GM12878 (cell line): ENCODE results near the gene KDM5B. TPM values are rescaled to one million over a fixed set of nuclear protein-coding genes. Genes with fewer than 3 reads are reported as not detected.
"Not testable (repeated sequence)": the region's sequence is repeated elsewhere in the genome, so short reads cannot be mapped to it uniquely, and the experiment has no call there.

Experiments
- ATAC-seq: fragments of 200-7000 bp; cut with Tn5 transposase; 3 replicates; pipeline ENCODE4 v1.9.1; 2020; ENCODE audit warnings: mild to moderate bottlenecking, moderate library complexity
- BruUV-seq: library from RNA; stranded (reverse); fragments of 400-500 nt; replicated peaks from 2 replicates; lab custom pipeline; 2021; lab: Mats Ljungman, UMichigan
- CTCF ChIA-PET: fragments of 300-600 bp; sonication (Branson Sonifier 250); formaldehyde crosslinking; extraction: SDS; loops from one replicate; lab custom pipeline; 2021; ENCODE audit warnings: inconsistent platforms; lab: Yijun Ruan, JAX
- POLR2A ChIA-PET: fragments of 350-600 bp; formaldehyde crosslinking; extraction: SDS; loops from one replicate; lab custom pipeline; 2021; ENCODE audit warnings: inconsistent platforms; lab: Charles Lee
- RAD21 ChIA-PET: fragments of 300-600 bp; sonication (Branson Sonifier 250); formaldehyde crosslinking; loops from one replicate; lab custom pipeline; 2023; ENCODE audit warnings: antibody characterized with exemption; ENCODE audit not compliant: unreplicated experiment; lab: Charles Lee
- SMC1A ChIA-PET: fragments of 300-600 bp; sonication (Branson Sonifier 250); formaldehyde crosslinking; loops from one replicate; lab custom pipeline; 2023; ENCODE audit not compliant: unreplicated experiment, uncharacterized antibody; lab: Charles Lee
- DNase-seq: peaks from one replicate; pipeline ENCODE4 v3.0.0-alpha.2; 2011; ENCODE audit warnings: low read depth, low spot score
- FAIRE-seq: peaks from 3 replicates; lab custom pipeline; 2011; peaks lifted over from hg19 to GRCh38; lab: Jason Lieb, UNC
- H2AFZ ChIP-seq: 2 replicates; pipeline ENCODE4 v1.6.0; 2011; ENCODE audit warnings: low read depth, low read length, control low read depth; ENCODE audit not compliant: control insufficient read depth
- H3K27ac ChIP-seq: 2 replicates; pipeline ENCODE4 v1.5.1; 2011; ENCODE audit warnings: control low read depth; ENCODE audit not compliant: control insufficient read depth, insufficient read depth
- H3K27me3 ChIP-seq, 2 experiments: replicated peaks in 1 of 2; 2 replicates each; pipeline versions ENCODE4 v1.6.0 to v1.6.1; 2011; ENCODE audit warnings: low read length in 1 of 2; ENCODE audit not compliant: control insufficient read depth in 2 of 2, insufficient read depth in 2 of 2
- H3K36me3 ChIP-seq, 2 experiments: 2 replicates each; pipeline ENCODE4 v1.5.1; 2011; ENCODE audit warnings: low read length in 1 of 2; ENCODE audit not compliant: control insufficient read depth in 2 of 2, insufficient read depth in 2 of 2
- H3K4me1 ChIP-seq: 2 replicates; pipeline ENCODE4 v1.6.1; 2011; ENCODE audit warnings: mild to moderate bottlenecking, low read length, moderate library complexity, mixed read lengths; ENCODE audit not compliant: control insufficient read depth, insufficient read depth
- H3K4me2 ChIP-seq: 2 replicates; pipeline ENCODE4 v1.6.0; 2011; ENCODE audit warnings: control low read depth; ENCODE audit not compliant: control insufficient read depth, insufficient read depth
- H3K4me3 ChIP-seq: fragments of 200-600 bp; sonication (generic); 2 replicates; pipeline ENCODE4 v1.5.1; 2016
- H3K79me2 ChIP-seq: 2 replicates; pipeline ENCODE4 v1.6.0; 2011; ENCODE audit warnings: low read length; ENCODE audit not compliant: control insufficient read depth, insufficient read depth
- H3K9ac ChIP-seq: 2 replicates; pipeline ENCODE4 v1.8.0; 2011; ENCODE audit warnings: low read length, control low read depth, mixed read lengths; ENCODE audit not compliant: control insufficient read depth, insufficient read depth
- H3K9me3 ChIP-seq: replicated peaks from 3 replicates; pipeline ENCODE4 v1.5.1; 2011; ENCODE audit warnings: mild to moderate bottlenecking, low read length; ENCODE audit not compliant: control insufficient read depth, insufficient read depth
- H4K20me1 ChIP-seq: 2 replicates; pipeline ENCODE4 v1.6.0; 2011; ENCODE audit not compliant: control insufficient read depth, insufficient read depth
- CEBPB ChIP-seq, 2 experiments: fragments of 150-350 bp in 1 of 2; IDR thresholded peaks; 2 replicates each; pipeline ENCODE4 v1.6.1; 2012 to 2014; ENCODE audit warnings: low read depth in 2 of 2, low read length in 2 of 2, borderline replicate concordance in 1 of 2, inconsistent platforms in 1 of 2
- TAF1 ChIP-seq: IDR thresholded peaks from 2 replicates; pipeline ENCODE4 v1.6.1; 2011; ENCODE audit warnings: mild to moderate bottlenecking, low read depth, low read length, borderline replicate concordance
- TCF3 ChIP-seq: IDR thresholded peaks from 2 replicates; pipeline ENCODE4 v1.6.1; 2012; ENCODE audit warnings: low read depth, mild to moderate bottlenecking, low read length, borderline replicate concordance; ENCODE audit not compliant: insufficient read depth
- ZBTB11 ChIP-seq: fragments of 450-650 bp; formaldehyde crosslinking; IDR thresholded peaks from 2 replicates; pipeline ENCODE4 v1.5.0; 2022; ENCODE audit warnings: mild to moderate bottlenecking, missing genetic modification characterization
- ZNF274 ChIP-seq: IDR thresholded peaks from one replicate; pipeline ENCODE4 v1.8.0; 2011; ENCODE audit not compliant: insufficient read length, insufficient read depth
- WGBS: methylation state at CpG from one replicate; pipeline ENCODE4 v1.1.6; 2016; ENCODE audit warnings: low lambda C conversion rate; ENCODE audit not compliant: insufficient replicate concordance, insufficient coverage; ENCODE audit errors: missing lambda C conversion rate; 5-methylcytosine and 5-hydroxymethylcytosine counted together
- in situ Hi-C: fragments of 300-500 bp; cut with MboI; formaldehyde crosslinking; loops from 9 replicates; pipeline ENCODE4 v1.14.3; 2018; ENCODE audit warnings: mixed read lengths
- intact Hi-C: fragments of 100-400 bp; cut with micrococcal nuclease; formaldehyde crosslinking; loops from one replicate; pipeline ENCODE4 v1.14.2; 2022; ENCODE audit not compliant: unreplicated experiment
- polyA plus RNA-seq, 11 experiments: library from polyadenylated mRNA; depleted of rRNA in 4 of 11; unstranded in 6 of 11; stranded (reverse) in 5 of 11; fragments of >200 nt; fragmentation: Nextera tagmentation in 4 of 11; fragmentation: Illumina TruSeq in 1 of 11; extraction: Ambion mirVana in 4 of 11; extraction: Trizol in 1 of 11; gene quantifications; 1 replicate in 1 of 11; 2 replicates in 10 of 11; pipeline versions ENCODE4 v1.2.1 to v1.2.3, GENCODE V29; 2011 to 2016; ENCODE audit warnings: inconsistent platforms in 2 of 11, missing spikeins in 2 of 11, low read depth in 1 of 11
- total RNA-seq, 4 experiments: library from RNA; depleted of rRNA in 3 of 4; stranded (reverse); fragments of >200 nt in 3 of 4; fragmentation: Illumina TruSeq in 1 of 4; extraction: Trizol in 1 of 4; gene quantifications; 2 replicates each; pipeline versions ENCODE4 v1.2.1 to v1.2.3, GENCODE V29; 2013 to 2021

KDM5B gene
- total and polyA plus RNA-seq, 10 of the 15 experiments (the other 5 are each of a cell fraction or from before 2014, with no cell fraction given): 1.7 to 26.6 (median 8.1) TPM

- no peak for TF ChIP-seq TAF1
- no peak for TF ChIP-seq CEBPB (IDR thresholded peaks at IDR 0.05; ENCODE audit: borderline replicate concordance in 1 of 2, low read depth in 2 of 2, low read length in 2 of 2)
Observed at GRCh38 chr1:202745323-202745888, 62.8 kb downstream of the KDM5B start (continued).

GRCh38 chr1:202744770-202745169 lies 63.5 kb downstream of the KDM5B start:
- H3K27ac ChIP-seq, POLR2A ChIA-PET, DNase-seq, H3K9ac ChIP-seq, SMC1A ChIA-PET, ATAC-seq, BruUV-seq, FAIRE-seq, H3K4me1 ChIP-seq, CTCF ChIA-PET, H3K9me3 ChIP-seq, H3K4me2 ChIP-seq, H2AFZ ChIP-seq, in situ Hi-C loops, H4K20me1 ChIP-seq, H3K27me3 ChIP-seq, RAD21 ChIA-PET, H3K36me3 ChIP-seq, H3K79me2 ChIP-seq, H3K4me3 ChIP-seq: not testable (repeated sequence)
- WGBS: 41% methylated on average over 3 of the region's 3 CpGs
- intact Hi-C loops: loop anchor here (5.0 kb wide), 1 partner anchor 123 kb away; no protein-coding TSS in a partner anchor

- WGBS: 87% methylated on average over 6 of the region's 6 CpGs
Observed at GRCh38 chr1:202742496-202742895, 65.7 kb downstream of the KDM5B start.

More at GRCh38 chr1:202742496-202742895, 65.7 kb downstream of the KDM5B start:
- SMC1A ChIA-PET: no interaction called here
- in situ Hi-C loops (no loop called here), intact Hi-C loops (no loop called here)
- CTCF ChIA-PET: no interaction called here
- H3K27me3 ChIP-seq: no peaks in the 10 kb centered on the region
- no peak overlapping the region for H3K4me3 ChIP-seq
- TF ChIP-seq ZNF274 (no peak), TCF3 (no peak), ZBTB11 (CRISPR knock-in tag) (no peak)
- no peak for ATAC-seq
- H4K20me1 ChIP-seq: no peaks in the 10 kb centered on the region
- RAD21 ChIA-PET: no interaction called here
- H3K4me1 ChIP-seq: no peaks in the 10 kb centered on the region
- POLR2A ChIA-PET: no interaction called here
- no peak overlapping the region for H2AFZ ChIP-seq
- H3K9ac ChIP-seq: no peak overlapping the region
- BruUV-seq: no TSS peak
- peaks cover 0 to 8% of the 10 kb centered on the region in 2 experiments; a peak in 3 of 4 replicates for H3K36me3 ChIP-seq
- no peak for DNase-seq
- H3K27ac ChIP-seq: no peak overlapping the region
- no peak for FAIRE-seq
- H3K9me3 ChIP-seq: no peaks in the 10 kb centered on the region
- H3K4me2 ChIP-seq: no peak overlapping the region
- H3K79me2 ChIP-seq: no peaks in the 10 kb centered on the region
